BJ (cell line): ENCODE measurements around the gene RECK. TPM values are rescaled to one million over a fixed set of nuclear protein-coding genes. Genes with fewer than 3 reads are reported as not detected.
"Not testable (repeated sequence)": the region's sequence is repeated elsewhere in the genome, so short reads cannot be mapped to it uniquely, and the experiment has no call there.

Experiments used
- CTCF ChIA-PET: fragments of 350-600 bp; formaldehyde crosslinking; extraction: SDS; loops from one replicate; lab custom pipeline; 2021; ENCODE audit warnings: antibody characterized with exemption, inconsistent platforms; lab: Yijun Ruan, JAX
- POLR2A ChIA-PET: fragments of 300-600 bp; sonication (Branson Sonifier 250); formaldehyde crosslinking; extraction: SDS; loops from one replicate; lab custom pipeline; 2021; ENCODE audit warnings: antibody characterized with exemption; lab: Charles Lee
- DNase-seq: peaks from one replicate; pipeline ENCODE4 v3.0.0-alpha.2; 2011; ENCODE audit warnings: low read depth
- H3K27me3 ChIP-seq: 2 replicates; pipeline ENCODE4 v1.6.0; 2011; ENCODE audit warnings: low read length; ENCODE audit not compliant: control insufficient read depth, insufficient read depth
- H3K36me3 ChIP-seq: 2 replicates; pipeline ENCODE4 v1.5.1; 2011; ENCODE audit warnings: low read length; ENCODE audit not compliant: control insufficient read depth, insufficient read depth
- H3K4me3 ChIP-seq: 2 replicates; pipeline ENCODE4 v1.5.1; 2011; ENCODE audit warnings: low read depth, mild to moderate bottlenecking, control low read depth, low read length
- CTCF ChIP-seq: IDR thresholded peaks from 2 replicates; pipeline ENCODE4 v1.5.1; 2011; ENCODE audit warnings: low read depth, mild to moderate bottlenecking, control low read depth, inconsistent platforms, low read length, moderate library complexity; ENCODE audit not compliant: insufficient read depth
- polyA minus RNA-seq: library from RNA; depleted of rRNA, polyadenylated mRNA; stranded (reverse); fragments of >200 nt; gene quantifications from 2 replicates; pipeline ENCODE4 v1.2.3, GENCODE V29; 2011; rRNA and poly(A)+ RNA removed
- polyA plus RNA-seq: library from polyadenylated mRNA; depleted of rRNA; stranded (reverse); fragments of >200 nt; gene quantifications from 2 replicates; pipeline ENCODE4 v1.2.3, GENCODE V29; 2011; rRNA removed

RECK gene
- polyA plus RNA-seq (59.8 and 72.8 TPM in 2 replicates), polyA minus RNA-seq (30.5 and 34.5 TPM in 2 replicates)

GRCh38 chr9:36036780-36037548, at the start of gene RECK:
Gene RECK, plus strand, starts transcription at chr9:36036913. Its CDS starts 86 bp downstream, at chr9:36036999.
- H3K4me3 ChIP-seq, result peak within 1 kb of the TSS; percentile 79

GRCh38 chr9:35990155-35990554, 46.6 kb upstream of the RECK start:
- ChIA-PET POLR2A (no interaction called here), CTCF (interaction anchor here (3.5 kb wide), 1 partner anchor 18 kb away, joined by 19 read pairs; no protein-coding TSS in a partner anchor)
- no peak for DNase-seq
- Histone ChIP-seq H3K36me3 (no peaks in the 10 kb centered on the region), H3K4me3 (no peak overlapping the region), H3K27me3 (no peaks in the 10 kb centered on the region)
- TF ChIP-seq CTCF, result no peak

More at GRCh38 chr9:36036780-36037548, at the start of gene RECK:
- no peak for TF ChIP-seq CTCF
- ChIA-PET CTCF (interaction anchor here (1.0 to 2.5 kb wide), 5 partner anchors 13 to 155 kb away, joined by 3 to 6 read pairs (median 4); partner anchors contain the start of gene CLTA), POLR2A (interaction anchor here (0.6 to 0.8 kb wide), 3 partner anchors 103 to 115 kb away, joined by 3 to 32 read pairs (median 3); no protein-coding TSS in a partner anchor)
- no peaks in the 10 kb centered on the region; the same call in 1 of the 2 replicates for H3K36me3 ChIP-seq
- H3K27me3 ChIP-seq, result no peaks in the 10 kb centered on the region
- no peak for DNase-seq

- CTCF ChIA-PET, H3K27me3 ChIP-seq, POLR2A ChIA-PET, DNase-seq, H3K36me3 ChIP-seq, H3K4me3 ChIP-seq: not testable (repeated sequence)
These were observed 43.6 kb upstream of the RECK start for GRCh38 chr9:35993136-35993535.

- no peak for TF ChIP-seq CTCF
- no peaks in the 10 kb centered on the region for H3K36me3 ChIP-seq
- H3K4me3 ChIP-seq, result no peak overlapping the region
- no peak for DNase-seq
- H3K27me3 ChIP-seq, result no peaks in the 10 kb centered on the region
- POLR2A ChIA-PET, result no interaction called here
- CTCF ChIA-PET, result interaction anchor here (0.9 to 2.2 kb wide), 3 partner anchors 12 to 39 kb away, joined by 4 to 13 read pairs (median 7); no protein-coding TSS in a partner anchor
These were observed 42.6 kb upstream of the RECK start for GRCh38 chr9:35993976-35994720.

- no peaks in the 10 kb centered on the region for H3K36me3 ChIP-seq
- H3K27me3 ChIP-seq, result no peaks in the 10 kb centered on the region
- POLR2A ChIA-PET, result no interaction called here
- CTCF ChIA-PET, result interaction anchor here (1.0 to 2.2 kb wide), 2 partner anchors 14 to 40 kb away, joined by 7 to 13 read pairs; no protein-coding TSS in a partner anchor
- no peak for TF ChIP-seq CTCF
- no peak for DNase-seq
- no peak overlapping the region for H3K4me3 ChIP-seq
These were observed 41.8 kb upstream of the RECK start for GRCh38 chr9:35994959-35995358.
